Memory B cell (primary cell): ENCODE results near the gene EMILIN1.
A peak's percentile ranks its signal among the peaks of the same experiment; 100 is the strongest.

Experiments used
- ATAC-seq: fragments of 150-1000 bp; cut with Tn5 transposase; 2 replicates; pipeline ENCODE4 v1.10.0; 2021; ENCODE audit warnings: low read depth, mild to moderate bottlenecking, moderate library complexity
- DNase-seq, 2 donors: peaks; one replicate each; pipeline ENCODE4 v3.0.0; 2022; ENCODE audit warnings: low spot score in 2 of 2
- H3K27ac Mint-ChIP-seq: one replicate; pipeline ENCODE4 v1.8.0; 2022; ENCODE audit warnings: mild to moderate bottlenecking, moderate library complexity, mixed read lengths
- H3K27me3 Mint-ChIP-seq: one replicate; pipeline ENCODE4 v1.8.0; 2022; ENCODE audit warnings: mixed read lengths
- H3K36me3 Mint-ChIP-seq: one replicate; pipeline ENCODE4 v1.8.0; 2022; ENCODE audit warnings: mild to moderate bottlenecking, mixed read lengths
- H3K4me1 Mint-ChIP-seq: one replicate; pipeline ENCODE4 v1.8.0; 2022; ENCODE audit warnings: mixed read lengths
- H3K4me3 Mint-ChIP-seq: one replicate; pipeline ENCODE4 v1.8.0; 2022; ENCODE audit warnings: mild to moderate bottlenecking, moderate library complexity, mixed read lengths
- H3K9me3 Mint-ChIP-seq: one replicate; pipeline ENCODE4 v1.8.0; 2022; ENCODE audit warnings: mixed read lengths

Gene EMILIN1

DNA sequence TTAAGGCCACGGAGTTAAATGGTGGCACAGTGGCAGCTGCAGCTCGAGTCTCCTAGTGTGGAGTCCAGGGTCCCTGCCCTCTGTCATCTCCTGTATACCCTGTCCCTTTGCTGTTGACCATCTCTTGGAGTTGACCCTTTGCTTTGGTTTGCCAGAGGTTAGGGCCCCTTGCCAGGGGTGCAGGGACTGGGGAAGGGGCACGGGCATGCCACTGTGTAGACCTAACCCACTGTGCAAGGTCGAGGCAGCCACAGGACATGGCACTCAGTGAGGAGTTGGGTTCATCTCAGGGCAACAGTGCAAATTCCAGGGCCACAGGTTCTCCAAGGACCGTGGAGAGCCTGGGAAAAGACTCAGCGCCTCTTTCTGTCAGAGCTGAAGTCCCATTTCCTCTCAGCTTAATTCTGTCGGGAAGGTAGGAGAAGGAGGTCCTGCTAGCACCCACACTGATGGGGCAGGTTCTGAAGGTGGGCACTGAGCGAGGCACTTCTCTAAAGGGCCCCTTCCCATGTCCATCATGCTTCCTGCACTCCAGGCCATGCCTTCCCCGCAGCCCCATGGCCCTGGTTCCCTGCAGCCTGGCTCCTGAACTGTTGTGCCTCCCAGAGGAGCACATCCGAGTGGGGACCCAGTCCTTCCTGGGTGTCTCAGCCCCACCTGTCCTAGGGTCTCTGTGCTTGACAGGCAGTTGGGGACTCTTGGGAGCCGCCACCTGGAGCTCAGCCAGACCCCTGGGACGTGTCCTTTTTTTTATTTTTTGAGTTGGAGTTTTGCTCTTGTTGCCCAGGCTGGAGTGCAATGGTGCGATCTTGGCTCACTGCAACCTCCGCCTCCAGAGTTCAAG lies 10.9 kb downstream of the EMILIN1 start:
- H3K36me3 Mint-ChIP-seq = no peaks in the 10 kb centered on the region
- no peaks in the 10 kb centered on the region for H3K27me3 Mint-ChIP-seq
- no peak overlapping the region for H3K4me3 Mint-ChIP-seq
- no peaks in the 10 kb centered on the region for H3K9me3 Mint-ChIP-seq
- ATAC-seq (no peak), DNase-seq (no peak)
- H3K4me1 Mint-ChIP-seq = no peaks in the 10 kb centered on the region
- H3K27ac Mint-ChIP-seq = no peak overlapping the region

- Mint-ChIP-seq H3K4me1 (peaks cover 5% of the 10 kb centered on the region), H3K9me3 (no peaks in the 10 kb centered on the region), H3K4me3 (no peak overlapping the region), H3K27me3 (no peaks in the 10 kb centered on the region), H3K27ac (no peak overlapping the region), H3K36me3 (no peaks in the 10 kb centered on the region)
- no peak for DNase-seq
- ATAC-seq = no peak
These were observed 13.6 kb downstream of the EMILIN1 start for GRCh38 chr2:27091746-27092695.

DNA sequence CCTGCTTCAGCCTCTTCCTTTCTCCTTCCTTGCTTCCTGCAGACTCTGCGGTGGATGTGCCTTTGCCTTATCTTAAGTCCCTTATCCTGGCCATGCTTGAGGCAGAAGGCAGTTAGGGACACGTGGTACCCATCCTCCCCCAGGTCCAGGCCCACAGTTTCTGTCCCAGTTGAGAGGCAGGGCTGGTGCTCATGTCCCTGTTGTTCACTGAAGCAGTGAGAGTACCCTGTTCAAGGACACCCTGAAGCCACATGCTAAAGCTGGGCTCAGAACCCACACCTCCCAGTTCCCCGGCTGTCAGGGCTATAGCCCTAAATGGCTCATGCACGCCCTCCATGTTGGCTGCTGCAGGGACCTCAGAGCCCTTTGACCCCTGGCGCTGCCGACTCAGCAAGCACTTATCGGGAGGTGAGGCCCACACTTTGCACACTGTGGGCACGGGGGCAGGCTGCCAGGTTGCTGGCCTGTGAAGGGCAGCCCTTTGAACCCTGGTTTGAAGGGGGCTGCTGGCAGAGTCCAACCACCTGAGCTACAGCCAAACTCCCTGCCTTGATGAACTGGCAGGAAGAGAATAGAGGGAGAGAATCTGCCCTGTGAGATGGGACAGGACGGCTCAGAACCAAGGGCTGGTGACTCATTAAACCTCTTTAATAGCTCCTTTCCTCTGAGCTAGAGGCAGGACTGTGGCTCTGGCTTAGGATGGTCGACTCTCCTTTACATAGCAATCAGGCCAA lies 14.4 kb downstream of the EMILIN1 start:
- no peak for DNase-seq
- Mint-ChIP-seq H3K27me3 (no peaks in the 10 kb centered on the region), H3K36me3 (no peaks in the 10 kb centered on the region), H3K27ac (no peak overlapping the region), H3K9me3 (no peaks in the 10 kb centered on the region), H3K4me1 (peaks cover 5% of the 10 kb centered on the region), H3K4me3 (no peak overlapping the region)
- no peak for ATAC-seq

DNA sequence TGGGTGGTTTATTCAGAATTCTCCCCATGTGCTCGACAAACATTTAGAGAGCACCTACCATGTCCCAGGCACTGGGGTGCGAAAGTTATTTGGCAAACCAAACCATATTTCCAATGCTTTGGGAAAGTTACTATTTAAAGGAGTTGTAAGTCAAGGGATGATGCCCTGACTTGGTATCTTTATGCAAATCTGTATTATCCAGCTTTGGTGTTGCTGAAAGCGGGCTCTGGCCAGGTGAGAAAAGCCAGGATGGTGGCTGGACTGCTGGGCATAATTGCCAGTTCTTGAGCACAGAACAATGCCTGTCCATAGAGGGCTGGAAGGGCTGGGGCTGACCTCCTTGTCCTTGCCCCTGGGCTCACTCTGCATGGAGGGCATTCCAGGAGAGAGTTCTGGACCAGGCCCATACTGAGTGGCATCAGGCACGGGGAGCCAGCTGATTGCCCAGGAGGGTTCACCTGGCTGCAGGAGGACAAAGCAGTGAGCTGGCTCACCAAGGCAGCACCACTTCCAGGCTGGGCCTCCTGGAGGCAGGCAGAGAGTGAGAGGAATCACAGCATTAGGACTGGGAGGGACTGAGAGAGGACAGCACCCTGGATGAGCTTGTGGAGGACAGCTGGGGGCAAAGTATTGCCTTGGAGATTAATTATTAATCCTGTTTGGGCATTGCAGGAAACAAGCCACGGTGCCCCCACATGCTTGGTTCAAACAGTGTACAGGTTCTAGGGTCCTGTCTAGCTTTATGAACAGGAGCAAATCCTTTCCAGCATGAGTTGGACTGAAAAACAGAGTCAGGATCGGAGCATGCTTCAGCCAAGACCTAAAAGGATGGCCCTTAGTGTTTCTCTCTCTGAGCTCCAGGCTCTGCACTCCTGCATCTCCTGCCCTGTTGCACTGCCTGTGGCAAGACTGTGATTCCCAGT lies 15.3 kb downstream of the EMILIN1 start:
- Mint-ChIP-seq H3K27ac (no peak overlapping the region), H3K9me3 (no peaks in the 10 kb centered on the region), H3K4me1 (peaks cover 5% of the 10 kb centered on the region), H3K36me3 (no peaks in the 10 kb centered on the region), H3K27me3 (no peaks in the 10 kb centered on the region), H3K4me3 (no peak overlapping the region)
- no peak for ATAC-seq
- DNase-seq = no peak

- H3K27me3 Mint-ChIP-seq = no peaks in the 10 kb centered on the region
- DNase-seq = no peak
- H3K4me1 Mint-ChIP-seq = peaks cover 5% of the 10 kb centered on the region
- H3K9me3 Mint-ChIP-seq = no peaks in the 10 kb centered on the region
- no peaks in the 10 kb centered on the region for H3K36me3 Mint-ChIP-seq
- no peak for ATAC-seq
- H3K27ac Mint-ChIP-seq = no peak overlapping the region
- H3K4me3 Mint-ChIP-seq = no peak overlapping the region
These were observed 16.1 kb downstream of the EMILIN1 start for GRCh38 chr2:27094353-27094984.

GRCh38 chr2:27095427-27095744 lies 17.0 kb downstream of the EMILIN1 start:
- no peak for DNase-seq
- Mint-ChIP-seq H3K9me3 (no peaks in the 10 kb centered on the region), H3K4me3 (peak overlapping the region; percentile 76), H3K36me3 (no peaks in the 10 kb centered on the region), H3K4me1 (peaks cover 5% of the 10 kb centered on the region), H3K27ac (no peak overlapping the region), H3K27me3 (no peaks in the 10 kb centered on the region)
- ATAC-seq = no peak

DNA sequence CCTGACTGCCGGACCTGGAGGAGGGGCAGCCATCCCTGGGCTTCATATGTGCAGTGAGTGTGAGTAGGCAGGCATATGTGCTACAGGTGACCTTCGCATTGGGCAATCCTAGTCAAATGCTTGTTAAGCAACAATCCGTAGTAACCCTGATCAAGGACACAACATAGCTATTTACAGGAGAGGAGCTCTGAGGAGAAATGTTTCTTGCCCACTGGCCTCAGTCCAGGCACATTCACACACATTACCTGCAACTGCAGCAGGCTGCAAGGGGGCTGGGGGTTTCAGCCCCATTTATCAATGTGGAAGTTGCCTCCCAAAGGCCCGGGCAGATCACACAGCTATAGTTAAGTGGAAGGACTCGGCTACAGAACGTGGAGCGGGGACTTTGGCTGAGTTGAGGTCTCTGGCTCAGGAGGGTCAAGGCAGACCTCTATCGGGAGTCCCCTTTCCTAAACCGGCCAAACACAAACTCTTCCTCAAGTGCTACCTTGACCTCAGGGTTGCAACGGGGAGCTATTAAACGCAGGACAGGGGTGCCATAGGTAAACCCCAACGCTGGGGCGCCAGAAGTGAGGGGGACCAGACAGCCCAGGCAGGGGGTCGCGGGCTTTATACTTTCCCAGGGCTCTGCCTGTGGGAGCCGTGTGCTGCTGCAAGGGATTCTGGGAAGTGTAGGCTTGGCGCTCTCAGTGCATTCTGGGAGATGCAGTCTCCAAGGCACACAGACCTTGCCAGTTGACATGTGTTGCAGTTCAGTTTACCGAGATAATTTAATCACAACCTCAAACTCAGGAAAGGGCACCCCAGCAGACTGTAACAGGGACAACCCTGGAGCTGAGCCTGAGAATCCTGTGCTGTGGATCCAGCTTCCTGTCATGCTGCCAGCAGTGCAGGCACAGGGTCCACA lies 17.6 kb downstream of the EMILIN1 start:
- H3K27me3 Mint-ChIP-seq = no peaks in the 10 kb centered on the region
- no peaks in the 10 kb centered on the region for H3K9me3 Mint-ChIP-seq
- no peak overlapping the region for H3K27ac Mint-ChIP-seq
- DNase-seq (peak in 1 of 2 donors; percentile 25), ATAC-seq (peak; percentile 85)
- H3K4me3 Mint-ChIP-seq = peak overlapping the region; percentile 76
- peaks cover 5% of the 10 kb centered on the region for H3K4me1 Mint-ChIP-seq
- H3K36me3 Mint-ChIP-seq = no peaks in the 10 kb centered on the region

GRCh38 chr2:27096748-27097297 lies 18.4 kb downstream of the EMILIN1 start:
- H3K36me3 Mint-ChIP-seq = no peaks in the 10 kb centered on the region
- H3K9me3 Mint-ChIP-seq = no peaks in the 10 kb centered on the region
- no peaks in the 10 kb centered on the region for H3K27me3 Mint-ChIP-seq
- no peak for ATAC-seq
- no peak for DNase-seq
- no peak overlapping the region for H3K27ac Mint-ChIP-seq
- no peak overlapping the region for H3K4me3 Mint-ChIP-seq
- peaks cover 5% of the 10 kb centered on the region for H3K4me1 Mint-ChIP-seq

- H3K27me3 Mint-ChIP-seq = peaks cover 2% of the 10 kb centered on the region
- DNase-seq (no peak), ATAC-seq (no peak)
- H3K27ac Mint-ChIP-seq = no peak overlapping the region
- H3K36me3 Mint-ChIP-seq = no peaks in the 10 kb centered on the region
- no peaks in the 10 kb centered on the region for H3K9me3 Mint-ChIP-seq
- H3K4me1 Mint-ChIP-seq = peaks cover 5% of the 10 kb centered on the region
- H3K4me3 Mint-ChIP-seq = no peak overlapping the region
These were observed 18.9 kb downstream of the EMILIN1 start for GRCh38 chr2:27097341-27097740.

DNA sequence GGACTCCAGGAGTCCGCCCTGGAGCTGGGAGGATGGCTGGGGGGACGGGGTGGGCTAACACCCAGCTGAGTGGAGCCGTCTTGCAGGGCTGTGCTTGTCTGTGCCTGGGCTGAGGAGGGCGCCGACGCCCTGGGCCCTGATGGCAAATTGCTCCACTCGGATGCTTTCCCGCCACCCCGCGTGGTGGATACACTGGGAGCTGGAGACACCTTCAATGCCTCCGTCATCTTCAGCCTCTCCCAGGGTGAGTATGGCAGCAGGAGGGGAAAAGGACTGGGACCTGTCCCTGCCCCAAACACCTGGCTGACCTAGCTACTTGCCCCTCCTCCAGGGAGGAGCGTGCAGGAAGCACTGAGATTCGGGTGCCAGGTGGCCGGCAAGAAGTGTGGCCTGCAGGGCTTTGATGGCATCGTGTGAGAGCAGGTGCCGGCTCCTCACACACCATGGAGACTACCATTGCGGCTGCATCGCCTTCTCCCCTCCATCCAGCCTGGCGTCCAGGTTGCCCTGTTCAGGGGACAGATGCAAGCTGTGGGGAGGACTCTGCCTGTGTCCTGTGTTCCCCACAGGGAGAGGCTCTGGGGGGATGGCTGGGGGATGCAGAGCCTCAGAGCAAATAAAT lies 21.0 kb downstream of the EMILIN1 start:
- Mint-ChIP-seq H3K4me3 (no peak overlapping the region), H3K27me3 (peaks cover 2% of the 10 kb centered on the region), H3K4me1 (peaks cover 5% of the 10 kb centered on the region), H3K36me3 (no peaks in the 10 kb centered on the region), H3K27ac (no peak overlapping the region), H3K9me3 (no peaks in the 10 kb centered on the region)
- DNase-seq (no peak), ATAC-seq (no peak)

GRCh38 chr2:27100036-27100435 lies 21.6 kb downstream of the EMILIN1 start:
- no peaks in the 10 kb centered on the region for H3K9me3 Mint-ChIP-seq
- no peak overlapping the region for H3K4me3 Mint-ChIP-seq
- H3K27me3 Mint-ChIP-seq = peaks cover 5% of the 10 kb centered on the region
- DNase-seq (no peak), ATAC-seq (no peak)
- H3K4me1 Mint-ChIP-seq = peaks cover 5% of the 10 kb centered on the region
- H3K36me3 Mint-ChIP-seq = no peaks in the 10 kb centered on the region
- no peak overlapping the region for H3K27ac Mint-ChIP-seq

GRCh38 chr2:27102329-27102728 lies 23.9 kb downstream of the EMILIN1 start:
- no peak overlapping the region for H3K27ac Mint-ChIP-seq
- no peak for ATAC-seq
- H3K9me3 Mint-ChIP-seq = no peaks in the 10 kb centered on the region

More at GRCh38 chr2:27102329-27102728, 23.9 kb downstream of the EMILIN1 start:
- Mint-ChIP-seq H3K4me1 (no peaks in the 10 kb centered on the region), H3K27me3 (peaks cover 5% of the 10 kb centered on the region), H3K4me3 (no peak overlapping the region), H3K36me3 (no peaks in the 10 kb centered on the region)
- DNase-seq = no peak
